NCI-H2196 (cell line): ENCODE measurements around the gene C1QBP.
"Not testable (repeated sequence)": the region's sequence is repeated elsewhere in the genome, so short reads cannot be mapped to it uniquely, and the experiment has no call there.

ENCODE experiments used
- DNase-seq: peaks from one replicate; lab custom pipeline; 2025; ENCODE audit not compliant: unreplicated experiment; lab: John Stamatoyannopoulos, UW

C1QBP gene

GRCh38 chr17:5438716-5439445, at the start of gene C1QBP:
Gene C1QBP, minus strand, starts transcription at chr17:5439155. Its CDS starts 82 bp downstream, at chr17:5439073.
- DNase-seq, result peak; percentile 80

GRCh38 chr17:5488752-5489151, 49.8 kb upstream of the C1QBP start:
- DNase-seq, result no peak

- peak; percentile 87 for DNase-seq
Measured at GRCh38 chr17:5486206-5487124, 47.5 kb upstream of the C1QBP start, which contains the start of gene MIS12. Gene MIS12, plus strand, starts transcription at chr17:5486566. Its CDS starts 2,297 bp downstream, at chr17:5488863.

- no peak for DNase-seq
Measured at GRCh38 chr17:5485270-5486205, 46.6 kb upstream of the C1QBP start, which contains the start of gene DERL2. Gene DERL2, minus strand, starts transcription at chr17:5486178. Its CDS starts 17 bp downstream, at chr17:5486161.

GRCh38 chr17:5481451-5481850, 42.5 kb upstream of the C1QBP start:
- DNase-seq, result no peak

GRCh38 chr17:5480962-5481361, 42.0 kb upstream of the C1QBP start:
- DNase-seq, result no peak

- DNase-seq, result no peak
Measured at GRCh38 chr17:5478992-5479391, 40.0 kb upstream of the C1QBP start.

- no peak for DNase-seq
Measured at GRCh38 chr17:5473906-5474305, 35.0 kb upstream of the C1QBP start.

- DNase-seq, result no peak
Measured at GRCh38 chr17:5472511-5472910, 33.6 kb upstream of the C1QBP start.

GRCh38 chr17:5468075-5468473, 29.1 kb upstream of the C1QBP start:
- DNase-seq, result no peak

GRCh38 chr17:5467416-5467815, 28.5 kb upstream of the C1QBP start:
- DNase-seq, result no peak

- DNase-seq, result no peak
Measured at GRCh38 chr17:5466295-5466694, 27.3 kb upstream of the C1QBP start.

GRCh38 chr17:5464717-5465507, 26.0 kb upstream of the C1QBP start:
- no peak for DNase-seq

GRCh38 chr17:5446786-5447185, 7.8 kb upstream of the C1QBP start:
- no peak for DNase-seq

- no peak for DNase-seq
Measured at GRCh38 chr17:5444209-5444608, 5.3 kb upstream of the C1QBP start.

- DNase-seq, result no peak
Measured at GRCh38 chr17:5443728-5444127, 4.8 kb upstream of the C1QBP start.

- no peak for DNase-seq
Measured at GRCh38 chr17:5439446-5439764, 450 bp upstream of the C1QBP start.

GRCh38 chr17:5437721-5438317, 1.1 kb downstream of the C1QBP start:
- no peak for DNase-seq

GRCh38 chr17:5435781-5436315, 3.1 kb downstream of the C1QBP start:
- not testable (repeated sequence) for DNase-seq
